PC-9 (cell line): ENCODE data around the gene MYH7. TPM values are rescaled to one million over a fixed set of nuclear protein-coding genes. Genes with fewer than 3 reads are reported as not detected.
"Not testable (repeated sequence)": the region's sequence is repeated elsewhere in the genome, so short reads cannot be mapped to it uniquely, and the experiment has no call there.

ENCODE experiments used
- BruUV-seq: library from RNA; stranded (reverse); fragments of 400-500 nt; replicated peaks from 2 replicates; lab custom pipeline; 2021; lab: Mats Ljungman, UMichigan
- CTCF ChIA-PET: fragments of 300-600 bp; sonication (Branson Sonifier 250); formaldehyde crosslinking; loops from one replicate; lab custom pipeline; 2022; ENCODE audit warnings: antibody characterized with exemption; lab: Charles Lee
- POLR2A ChIA-PET: fragments of 300-600 bp; sonication (Branson Sonifier 250); formaldehyde crosslinking; loops from one replicate; lab custom pipeline; 2022; ENCODE audit warnings: antibody characterized with exemption; ENCODE audit not compliant: unreplicated experiment; lab: Charles Lee
- DNase-seq, 2 experiments: peaks; one replicate each; pipeline versions ENCODE4 v3.0.0 to v3.0.0-alpha.2; 2015 to 2022; ENCODE audit warnings: mixed read lengths in 1 of 2
- H2AFZ ChIP-seq: fragments of 200-600 bp; sonication (generic); 2 replicates; pipeline ENCODE4 v1.8.1; 2017; ENCODE audit warnings: antibody characterized with exemption
- H3F3A ChIP-seq: fragments of 200-600 bp; sonication (generic); 2 replicates; pipeline ENCODE4 v1.8.1; 2017; ENCODE audit warnings: antibody characterized with exemption, mild to moderate bottlenecking, low read depth; ENCODE audit not compliant: insufficient read depth
- H3K27ac ChIP-seq: fragments of 200-600 bp; sonication (generic); 2 replicates; pipeline ENCODE4 v1.6.1; 2016; ENCODE audit warnings: mixed run types
- H3K27me3 ChIP-seq: fragments of 200-600 bp; sonication (generic); 2 replicates; pipeline ENCODE4 v1.6.1; 2016; ENCODE audit warnings: low read depth, mixed run types; ENCODE audit not compliant: insufficient read depth
- H3K36me3 ChIP-seq: fragments of 200-600 bp; sonication (generic); 2 replicates; pipeline ENCODE4 v1.6.1; 2016; ENCODE audit warnings: low read depth, mixed run types
- H3K4me1 ChIP-seq: fragments of 200-600 bp; sonication (generic); replicated peaks from 2 replicates; pipeline ENCODE4 v1.6.1; 2016; ENCODE audit warnings: mixed run types; ENCODE audit not compliant: insufficient read depth
- H3K4me2 ChIP-seq: fragments of 200-600 bp; sonication (generic); 2 replicates; pipeline ENCODE4 v1.6.1; 2017; ENCODE audit warnings: mixed run types
- H3K4me3 ChIP-seq: fragments of 200-600 bp; sonication (generic); 2 replicates; pipeline ENCODE4 v1.6.1; 2016; ENCODE audit warnings: mixed run types
- H3K79me2 ChIP-seq: fragments of 200-600 bp; sonication (generic); 2 replicates; pipeline ENCODE4 v1.6.1; 2017; ENCODE audit warnings: low read depth, mixed run types
- H3K9me2 ChIP-seq: fragments of 200-600 bp; sonication (generic); 2 replicates; pipeline ENCODE4 v1.8.1; 2017; ENCODE audit warnings: mild to moderate bottlenecking; ENCODE audit not compliant: insufficient read depth
- H3K9me3 ChIP-seq: fragments of 200-600 bp; sonication (generic); 2 replicates; pipeline ENCODE4 v1.8.1; 2016; ENCODE audit warnings: low read depth; ENCODE audit not compliant: insufficient read depth
- H4K20me1 ChIP-seq: fragments of 200-600 bp; sonication (generic); 2 replicates; pipeline ENCODE4 v1.8.1; 2017; ENCODE audit not compliant: insufficient read depth
- CTCF ChIP-seq: fragments of 200-600 bp; sonication (generic); conservative IDR thresholded peaks from 2 replicates; pipeline ENCODE4 v1.6.1; 2017; ENCODE audit warnings: mixed run types, antibody characterized with exemption, mild to moderate bottlenecking, moderate library complexity
- EZH2 ChIP-seq: fragments of 200-600 bp; sonication (generic); IDR thresholded peaks from 2 replicates; pipeline ENCODE4 v1.8.0; 2017; ENCODE audit warnings: antibody characterized with exemption, low read depth
- intact Hi-C: fragments of 100-400 bp; cut with micrococcal nuclease; formaldehyde crosslinking; loops from one replicate; pipeline ENCODE4 v1.10.0; 2022; ENCODE audit not compliant: unreplicated experiment
- total RNA-seq: library from RNA; stranded (reverse); gene quantifications from 2 replicates; pipeline ENCODE4 v1.2.3, GENCODE V29; 2021

Gene MYH7
- total RNA-seq, 1 experiment from 2014 or later: not detected

DNA sequence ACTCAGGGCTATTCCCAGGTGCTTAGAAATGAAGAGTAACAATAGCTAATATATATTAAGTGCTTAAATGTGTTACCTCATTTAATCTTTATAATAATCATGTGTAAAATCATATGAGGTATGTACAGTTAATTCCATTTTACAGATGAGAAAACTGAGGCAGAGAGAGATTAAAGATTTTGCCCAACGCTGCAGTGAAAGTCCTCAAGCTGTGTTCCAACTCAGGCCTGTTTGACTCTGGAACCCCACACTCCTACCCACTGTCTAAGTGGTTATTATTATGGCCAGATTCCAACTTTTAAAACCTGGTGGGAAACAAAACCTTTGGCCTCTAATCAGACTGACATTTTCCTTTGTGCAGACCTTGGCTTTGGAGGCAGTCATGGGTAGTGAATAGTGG is 48.5 kb downstream of the MYH7 start:
- POLR2A ChIA-PET: no interaction called here
- no peak for DNase-seq
- no peaks in the 10 kb centered on the region for H3K4me1 ChIP-seq
- TF ChIP-seq CTCF: no peak
- TF ChIP-seq EZH2: no peak
- H2AFZ ChIP-seq: no peak overlapping the region
- no peaks in the 10 kb centered on the region for H3K9me2 ChIP-seq
- H3K4me2 ChIP-seq: no peak overlapping the region
- BruUV-seq: no TSS peak
- no peak overlapping the region for H3K4me3 ChIP-seq
- no peaks in the 10 kb centered on the region for H3K79me2 ChIP-seq
- intact Hi-C loops: no loop called here
- H3K36me3 ChIP-seq: no peaks in the 10 kb centered on the region
- H3K27me3 ChIP-seq: peaks cover 75% of the 10 kb centered on the region
- no peak overlapping the region for H3K27ac ChIP-seq
- H3F3A ChIP-seq: no peaks in the 10 kb centered on the region
- CTCF ChIA-PET: no interaction called here
- no peaks in the 10 kb centered on the region for H4K20me1 ChIP-seq
- H3K9me3 ChIP-seq: no peaks in the 10 kb centered on the region

- BruUV-seq, H3F3A ChIP-seq, DNase-seq, H3K79me2 ChIP-seq, H3K9me3 ChIP-seq, H3K4me1 ChIP-seq, H4K20me1 ChIP-seq, H3K36me3 ChIP-seq, intact Hi-C loops, H3K4me2 ChIP-seq, H3K27ac ChIP-seq, H2AFZ ChIP-seq, POLR2A ChIA-PET, H3K4me3 ChIP-seq, CTCF ChIA-PET, H3K9me2 ChIP-seq: not testable (repeated sequence)
- peaks cover 75% of the 10 kb centered on the region for H3K27me3 ChIP-seq
These were observed 49.2 kb downstream of the MYH7 start for GRCh38 chr14:23386266-23386657.

- Histone ChIP-seq H3K4me2 (no peak overlapping the region), H4K20me1 (no peaks in the 10 kb centered on the region), H3K27ac (no peak overlapping the region), H3K79me2 (no peaks in the 10 kb centered on the region), H3K4me1 (no peaks in the 10 kb centered on the region), H3K36me3 (no peaks in the 10 kb centered on the region), H2AFZ (no peak overlapping the region), H3K9me3 (no peaks in the 10 kb centered on the region), H3K9me2 (no peaks in the 10 kb centered on the region), H3F3A (no peaks in the 10 kb centered on the region), H3K4me3 (no peak overlapping the region), H3K27me3 (peaks cover 74% of the 10 kb centered on the region)
- POLR2A ChIA-PET: no interaction called here
- BruUV-seq: no TSS peak
- TF ChIP-seq EZH2: no peak
- TF ChIP-seq CTCF: no peak
- intact Hi-C loops: no loop called here
- CTCF ChIA-PET: no interaction called here
- DNase-seq: no peak
These were observed 49.7 kb downstream of the MYH7 start for GRCh38 chr14:23385642-23386265.

DNA sequence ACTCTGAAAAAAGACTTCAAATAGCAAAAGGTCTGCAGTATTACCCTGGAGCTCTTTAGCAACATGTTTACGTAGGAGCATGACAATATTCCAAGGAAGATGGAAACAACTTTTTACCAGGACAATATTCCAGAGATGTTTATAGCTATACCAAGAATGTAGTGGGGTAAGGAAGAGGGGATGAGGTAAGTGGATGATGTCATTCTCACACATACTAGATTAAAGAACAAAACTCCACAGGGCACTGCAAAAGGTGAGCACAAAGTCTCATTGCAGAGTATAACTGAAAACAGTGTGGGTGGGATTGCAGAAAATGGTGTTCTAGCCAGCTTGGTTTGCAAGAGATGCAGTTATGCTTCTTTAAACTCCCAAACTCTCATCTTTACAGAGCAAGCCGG is 50.2 kb downstream of the MYH7 start:
- POLR2A ChIA-PET: no interaction called here
- intact Hi-C loops: no loop called here
- H3K27me3 ChIP-seq: peaks cover 75% of the 10 kb centered on the region
- no peak overlapping the region for H2AFZ ChIP-seq
- no peak for DNase-seq
- BruUV-seq: no TSS peak
- TF ChIP-seq CTCF (no peak), EZH2 (no peak)
- H3K9me3 ChIP-seq: no peaks in the 10 kb centered on the region
- no peaks in the 10 kb centered on the region for H3K79me2 ChIP-seq
- CTCF ChIA-PET: no interaction called here
- H3K27ac ChIP-seq: no peak overlapping the region
- H3K9me2 ChIP-seq: no peaks in the 10 kb centered on the region
- no peaks in the 10 kb centered on the region for H3F3A ChIP-seq
- H3K4me1 ChIP-seq: no peaks in the 10 kb centered on the region
- H3K4me2 ChIP-seq: no peak overlapping the region
- H4K20me1 ChIP-seq: no peaks in the 10 kb centered on the region
- no peaks in the 10 kb centered on the region for H3K36me3 ChIP-seq
- H3K4me3 ChIP-seq: no peak overlapping the region
